ENCODE results near the gene SCAPER. TPM values are rescaled to one million over a fixed set of nuclear protein-coding genes. Genes with fewer than 3 reads are reported as not detected.

The SCAPER gene
- polyA plus RNA-seq, 1 donor from 2014 or later: 77.1 TPM

GRCh38 chr15:76449455-76449854 is 455.7 kb downstream of the SCAPER start:
- Histone ChIP-seq H3F3A (ENCODE audit: insufficient read depth, low read length, poor library complexity, severe bottlenecking) (no peaks in the 10 kb centered on the region), H3K27me3 (ENCODE audit: insufficient read depth, low read depth, low read length) (no peaks in the 10 kb centered on the region), H3K4me3 (ENCODE audit: low read length) (no peak overlapping the region), H3K36me3 (ENCODE audit: insufficient read depth, low read length) (no peaks in the 10 kb centered on the region), H3K4me2 (ENCODE audit: low read length) (no peak overlapping the region), H3K9me2 (ENCODE audit: insufficient read depth, low read length) (no peaks in the 10 kb centered on the region), H3K9me3 (ENCODE audit: low read length) (no peaks in the 10 kb centered on the region), H3K79me2 (replicated peaks; ENCODE audit: insufficient read depth, low read length) (no peaks in the 10 kb centered on the region), H4K20me1 (ENCODE audit: insufficient read depth) (no peaks in the 10 kb centered on the region), H3K27ac (ENCODE audit: low read length) (no peak overlapping the region), H2AFZ (ENCODE audit: low read depth, low read length) (no peak overlapping the region), H3K9ac (ENCODE audit: low read length) (no peak overlapping the region)
- no peak for TF ChIP-seq EP300 (conservative IDR thresholded peaks at IDR 0.05; ENCODE audit: poor library complexity, severe bottlenecking)
- TF ChIP-seq MXI1 (conservative IDR thresholded peaks at IDR 0.05; ENCODE audit: poor library complexity, severe bottlenecking): no peak
- no peak for TF ChIP-seq SMC3 (conservative IDR thresholded peaks at IDR 0.05; ENCODE audit: poor library complexity)
- no peak for TF ChIP-seq CTCF (IDR thresholded peaks at IDR 0.05; ENCODE audit: poor library complexity, severe bottlenecking)
- no peak for TF ChIP-seq REST (IDR thresholded peaks at IDR 0.05; ENCODE audit: borderline replicate concordance)
- TF ChIP-seq EZH2 (IDR thresholded peaks at IDR 0.05; ENCODE audit: borderline replicate concordance, insufficient read depth, low read length, poor library complexity, severe bottlenecking): no peak
- no peak for TF ChIP-seq POLR2AphosphoS5 (IDR thresholded peaks at IDR 0.05)
- no peak for TF ChIP-seq TAF1 (IDR thresholded peaks at IDR 0.05; ENCODE audit: low read depth)
- TF ChIP-seq RAD21 (conservative IDR thresholded peaks at IDR 0.05): no peak

GRCh38 chr15:76448755-76449154 is 456.4 kb downstream of the SCAPER start:
- no peak for TF ChIP-seq CTCF (IDR thresholded peaks at IDR 0.05; ENCODE audit: poor library complexity, severe bottlenecking)
- no peak for TF ChIP-seq TAF1 (IDR thresholded peaks at IDR 0.05; ENCODE audit: low read depth)
- TF ChIP-seq POLR2AphosphoS5 (IDR thresholded peaks at IDR 0.05): no peak
- no peak for TF ChIP-seq SMC3 (conservative IDR thresholded peaks at IDR 0.05; ENCODE audit: poor library complexity)
- no peak for TF ChIP-seq RAD21 (conservative IDR thresholded peaks at IDR 0.05)
- TF ChIP-seq EP300 (conservative IDR thresholded peaks at IDR 0.05; ENCODE audit: poor library complexity, severe bottlenecking): no peak
- no peak for TF ChIP-seq REST (IDR thresholded peaks at IDR 0.05; ENCODE audit: borderline replicate concordance)
- no peak for TF ChIP-seq MXI1 (conservative IDR thresholded peaks at IDR 0.05; ENCODE audit: poor library complexity, severe bottlenecking)
- no peak for TF ChIP-seq EZH2 (IDR thresholded peaks at IDR 0.05; ENCODE audit: borderline replicate concordance, insufficient read depth, low read length, poor library complexity, severe bottlenecking)
- no peaks in the 10 kb centered on the region for H3K9me2 ChIP-seq (ENCODE audit: insufficient read depth, low read length)
- no peak overlapping the region for H3K4me3 ChIP-seq (ENCODE audit: low read length)
- H3K79me2 ChIP-seq (replicated peaks; ENCODE audit: insufficient read depth, low read length): no peaks in the 10 kb centered on the region
- H3K9me3 ChIP-seq (ENCODE audit: low read length): no peaks in the 10 kb centered on the region
- H3F3A ChIP-seq (ENCODE audit: insufficient read depth, low read length, poor library complexity, severe bottlenecking): no peaks in the 10 kb centered on the region
- H4K20me1 ChIP-seq (ENCODE audit: insufficient read depth): no peaks in the 10 kb centered on the region
- H2AFZ ChIP-seq (ENCODE audit: low read depth, low read length): no peak overlapping the region
- H3K4me2 ChIP-seq (ENCODE audit: low read length): no peak overlapping the region
- no peaks in the 10 kb centered on the region for H3K36me3 ChIP-seq (ENCODE audit: insufficient read depth, low read length)
- H3K27me3 ChIP-seq (ENCODE audit: insufficient read depth, low read depth, low read length): no peaks in the 10 kb centered on the region
- no peak overlapping the region for H3K9ac ChIP-seq (ENCODE audit: low read length)
- H3K27ac ChIP-seq (ENCODE audit: low read length): no peak overlapping the region
